GM06990 (cell line): ENCODE results near the gene GJC1.

Source experiments
- DNase-seq: peaks from one replicate; pipeline ENCODE4 v3.0.0-alpha.2; 2011; ENCODE audit not compliant: insufficient read length; ENCODE audit errors: extremely low read depth
- H3K27me3 ChIP-seq: replicated peaks from 2 replicates; pipeline ENCODE4 v1.6.0; 2011; ENCODE audit warnings: low read length; ENCODE audit not compliant: control insufficient read depth, insufficient read depth
- H3K36me3 ChIP-seq: 2 replicates; pipeline ENCODE4 v1.5.1; 2011; ENCODE audit warnings: low read length; ENCODE audit not compliant: control insufficient read depth, insufficient read depth
- H3K4me3 ChIP-seq: replicated peaks from 2 replicates; pipeline ENCODE4 v1.5.1; 2011; ENCODE audit warnings: low read depth, mild to moderate bottlenecking, control low read depth, low read length
- CTCF ChIP-seq: IDR thresholded peaks from 2 replicates; pipeline ENCODE4 v1.5.1; 2011; ENCODE audit warnings: low read length, control low read depth, mild to moderate bottlenecking, inconsistent platforms; ENCODE audit not compliant: insufficient read depth, poor library complexity, severe bottlenecking

GJC1 gene

GRCh38 chr17:44769230-44769629 is 60.9 kb downstream of the GJC1 start:
- no peak for DNase-seq
- Histone ChIP-seq H3K4me3 (no peak overlapping the region), H3K36me3 (no peaks in the 10 kb centered on the region), H3K27me3 (peaks cover 2% of the 10 kb centered on the region)
- no peak for TF ChIP-seq CTCF

- peaks cover 2% of the 10 kb centered on the region for H3K27me3 ChIP-seq
- H3K36me3 ChIP-seq: no peaks in the 10 kb centered on the region
- no peak overlapping the region for H3K4me3 ChIP-seq
- TF ChIP-seq CTCF: no peak
- no peak for DNase-seq
Observed at GRCh38 chr17:44768505-44769142, 61.5 kb downstream of the GJC1 start.

GRCh38 chr17:44767493-44767892 is 62.6 kb downstream of the GJC1 start:
- TF ChIP-seq CTCF: no peak
- no peak for DNase-seq
- H3K4me3 ChIP-seq: no peak overlapping the region
- H3K36me3 ChIP-seq: no peaks in the 10 kb centered on the region; the same call in 1 of the 2 replicates
- peaks cover 2% of the 10 kb centered on the region for H3K27me3 ChIP-seq

GRCh38 chr17:44766409-44767038 is 63.6 kb downstream of the GJC1 start:
- DNase-seq: no peak

GRCh38 chr17:44765965-44766364 is 64.1 kb downstream of the GJC1 start:
- Histone ChIP-seq H3K27me3 (no peaks in the 10 kb centered on the region; the same call in none of the 2 replicates), H3K36me3 (no peaks in the 10 kb centered on the region; the same call in 1 of the 2 replicates), H3K4me3 (no peak overlapping the region)
- no peak for DNase-seq
- no peak for TF ChIP-seq CTCF

More at GRCh38 chr17:44766409-44767038, 63.6 kb downstream of the GJC1 start:
- peaks cover 1% of the 10 kb centered on the region for H3K27me3 ChIP-seq
- H3K36me3 ChIP-seq: no peaks in the 10 kb centered on the region; the same call in 1 of the 2 replicates
- H3K4me3 ChIP-seq: no peak overlapping the region
- TF ChIP-seq CTCF: no peak
